NCI-H524 (cell line): ENCODE data around the gene EVPL.
"Not testable (repeated sequence)": the region's sequence is repeated elsewhere in the genome, so short reads cannot be mapped to it uniquely, and the experiment has no call there.

Source experiments
- DNase-seq, 2 experiments: peaks; one replicate each; lab custom pipeline; 2025; lab: John Stamatoyannopoulos, UW

EVPL gene

GRCh38 chr17:76027159-76027839, at the start of gene EVPL:
EVPL (minus strand) TSS chr17:76027306; CDS start chr17:76027198, 108 bp downstream.
- no peak for DNase-seq

- DNase-seq, result no peak
Measured at GRCh38 chr17:76076146-76076764, 49.1 kb upstream of the EVPL start.

- peak; percentile 48 to 74 for DNase-seq
Measured at GRCh38 chr17:76075364-76076145, 48.4 kb upstream of the EVPL start.

- no peak for DNase-seq
Measured at GRCh38 chr17:76074390-76075363, 47.6 kb upstream of the EVPL start, which contains the start of gene GALR2. GALR2 (plus strand) TSS chr17:76074781; CDS start chr17:76074884, 103 bp downstream.

- DNase-seq, result peak; percentile 98 to 99
Measured at GRCh38 chr17:76072148-76072858, 45.2 kb upstream of the EVPL start, which contains the start of gene SRP68. SRP68 (minus strand) TSS chr17:76072517; CDS start chr17:76072491, 26 bp downstream.

- no peak for DNase-seq
Measured at GRCh38 chr17:76071531-76072147, 44.5 kb upstream of the EVPL start.

- DNase-seq, result no peak
Measured at GRCh38 chr17:76065775-76066174, 38.7 kb upstream of the EVPL start.

GRCh38 chr17:76063875-76064546, 36.9 kb upstream of the EVPL start:
- no peak for DNase-seq

GRCh38 chr17:76058264-76058663, 31.2 kb upstream of the EVPL start:
- DNase-seq, result not testable (repeated sequence)

GRCh38 chr17:76056882-76057281, 29.8 kb upstream of the EVPL start:
- DNase-seq, result no peak

- DNase-seq, result no peak
Measured at GRCh38 chr17:76054112-76054476, 27.0 kb upstream of the EVPL start.

- no peak for DNase-seq
Measured at GRCh38 chr17:76053246-76054111, 26.4 kb upstream of the EVPL start.

- no peak for DNase-seq
Measured at GRCh38 chr17:76051561-76051960, 24.5 kb upstream of the EVPL start.

- DNase-seq, result no peak
Measured at GRCh38 chr17:76050538-76051467, 23.7 kb upstream of the EVPL start.

GRCh38 chr17:76049836-76050537, 22.9 kb upstream of the EVPL start:
- DNase-seq, result no peak

GRCh38 chr17:76049239-76049638, 22.1 kb upstream of the EVPL start:
- DNase-seq, result peak in 1 of 2 experiments; percentile 20

GRCh38 chr17:76048711-76049110, 21.6 kb upstream of the EVPL start:
- no peak for DNase-seq
